Activated naive CD4-positive, alpha-beta T cell treated with anti-CD3 and anti-CD28 coated beads, Interleukin-2, amount 50 U/mL, for 72 hours (primary cell): ENCODE measurements around the gene DIPK2A. TPM values are rescaled to one million over a fixed set of nuclear protein-coding genes. Genes with fewer than 3 reads are reported as not detected.

ENCODE experiments used
- ATAC-seq, 2 donors: fragments of 150-1000 bp; cut with Tn5 transposase; 2 replicates each; pipeline ENCODE4 v1.10.0; 2021; ENCODE audit warnings: mild to moderate bottlenecking in 2 of 2, moderate library complexity in 2 of 2
- DNase-seq, 2 donors: peaks; one replicate each; pipeline ENCODE4 v3.0.0; 2021 to 2022; ENCODE audit warnings: low spot score in 2 of 2
- H3K27ac Mint-ChIP-seq, 2 donors: one replicate each; pipeline ENCODE4 v1.8.0; 2022; ENCODE audit warnings: mild to moderate bottlenecking in 2 of 2, mixed read lengths in 2 of 2
- H3K36me3 Mint-ChIP-seq, 2 donors: one replicate each; pipeline ENCODE4 v1.8.0; 2022; ENCODE audit warnings: mixed read lengths in 2 of 2
- H3K9me3 Mint-ChIP-seq, 2 donors: one replicate each; pipeline ENCODE4 v1.8.0; 2022; ENCODE audit warnings: mixed read lengths in 2 of 2
- total RNA-seq, 2 donors: library from RNA; stranded (reverse); gene quantifications; one replicate each; pipeline ENCODE4 v1.2.3, GENCODE V29; 2022

The DIPK2A gene
- total RNA-seq, 2 donors from 2014 or later: 7.8 to 19.8 TPM

- ATAC-seq: no peak
Observed at GRCh38 chr3:144011251-144011799, 39.7 kb downstream of the DIPK2A start.

GRCh38 chr3:144015133-144015532, 43.5 kb downstream of the DIPK2A start:
- no peak overlapping the region for H3K27ac Mint-ChIP-seq
- DNase-seq (no peak), ATAC-seq (no peak)
- no peaks in the 10 kb centered on the region for H3K36me3 Mint-ChIP-seq
- no peaks in the 10 kb centered on the region for H3K9me3 Mint-ChIP-seq

More at GRCh38 chr3:144011251-144011799, 39.7 kb downstream of the DIPK2A start:
- no peaks in the 10 kb centered on the region for H3K36me3 Mint-ChIP-seq
- no peaks in the 10 kb centered on the region for H3K9me3 Mint-ChIP-seq
- DNase-seq: no peak
- no peak overlapping the region for H3K27ac Mint-ChIP-seq

GRCh38 chr3:144018776-144019175, 47.2 kb downstream of the DIPK2A start:
- ATAC-seq (no peak), DNase-seq (no peak)
- Mint-ChIP-seq H3K27ac (no peak overlapping the region), H3K9me3 (no peaks in the 10 kb centered on the region), H3K36me3 (peaks cover 0 to 8% of the 10 kb centered on the region in 2 donors)

Other genes with a start within 250 kb of the DIPK2A start
- gene SLC9A9, start 123.4 kb upstream of the DIPK2A start, total RNA-seq: 1 to 10 TPM; 2.3 to 2.5 TPM